ENCODE data around the gene MEF2C.

MEF2C gene

DNA sequence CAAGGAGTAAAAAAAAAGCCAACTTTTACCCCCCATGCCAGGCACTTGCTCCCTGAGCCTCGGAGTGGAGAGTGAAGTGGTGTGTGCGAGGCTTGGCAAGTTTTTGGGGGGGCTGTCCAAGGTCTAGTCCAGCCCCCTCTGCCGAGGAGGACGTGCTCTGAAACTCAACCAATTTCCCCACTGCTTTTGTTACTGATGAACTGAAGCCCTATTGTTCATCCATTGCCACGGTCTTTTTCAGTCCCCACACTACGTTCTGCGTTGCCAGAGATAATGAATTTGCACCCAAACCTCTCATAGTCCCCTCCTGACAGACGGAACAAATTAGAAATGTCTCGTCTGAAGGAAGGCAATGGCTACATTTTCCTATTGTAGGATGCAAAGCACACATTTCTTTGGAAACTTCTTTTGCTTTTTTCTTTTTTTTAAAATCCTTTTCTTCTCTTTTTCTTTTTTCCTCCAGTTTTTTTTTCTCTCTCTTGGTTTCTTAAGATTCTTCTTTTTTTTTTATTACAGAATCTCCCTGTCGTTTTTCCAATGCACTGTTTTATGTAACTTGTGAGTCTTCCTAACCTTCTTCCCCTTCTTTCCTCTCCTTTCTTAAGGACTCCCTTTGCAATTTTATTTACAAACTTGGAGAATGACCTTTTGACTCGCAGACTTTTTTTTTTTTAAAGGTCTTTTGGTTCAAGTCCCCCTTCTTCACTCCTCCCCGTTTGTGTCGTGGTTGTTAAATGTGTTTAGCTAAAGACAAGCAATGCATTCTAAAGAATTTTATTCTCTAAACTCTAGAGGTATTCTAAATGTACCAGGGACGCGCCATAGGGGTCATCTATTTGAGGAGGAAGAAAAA lies 209.5 kb downstream of the MEF2C start:
- no peak for DNase-seq (ENCODE audit: low read depth)

DNA sequence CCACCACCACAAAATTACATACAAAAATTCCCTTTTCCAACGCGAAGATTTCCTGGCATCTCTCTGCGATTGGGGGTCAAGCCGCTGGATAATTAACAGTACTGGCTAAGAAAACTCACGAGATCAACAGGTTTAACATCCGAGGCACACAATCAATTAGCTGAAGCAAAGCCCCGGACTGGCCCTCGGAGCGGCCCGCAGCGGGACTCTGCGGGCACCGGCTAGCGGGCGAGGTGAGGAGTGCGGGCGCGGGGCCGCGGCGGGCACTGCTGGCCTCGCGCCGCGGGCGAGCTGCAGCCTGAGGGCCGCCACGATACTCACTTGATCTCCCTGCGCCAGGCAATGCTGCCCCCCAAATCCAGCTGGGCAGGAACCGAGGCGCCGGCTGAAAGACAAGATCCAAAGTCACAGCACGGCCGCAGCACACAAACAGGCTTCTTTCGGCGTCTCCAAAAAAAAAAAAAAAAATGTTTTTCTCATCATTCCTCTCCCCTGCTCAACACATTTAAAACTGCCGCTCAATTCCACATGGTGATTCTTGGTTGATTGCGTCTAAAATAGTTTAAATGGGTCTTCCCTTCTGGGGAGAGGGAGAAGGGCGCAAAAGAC lies 210.2 kb downstream of the MEF2C start:
- DNase-seq (ENCODE audit: low read depth), result no peak

DNA sequence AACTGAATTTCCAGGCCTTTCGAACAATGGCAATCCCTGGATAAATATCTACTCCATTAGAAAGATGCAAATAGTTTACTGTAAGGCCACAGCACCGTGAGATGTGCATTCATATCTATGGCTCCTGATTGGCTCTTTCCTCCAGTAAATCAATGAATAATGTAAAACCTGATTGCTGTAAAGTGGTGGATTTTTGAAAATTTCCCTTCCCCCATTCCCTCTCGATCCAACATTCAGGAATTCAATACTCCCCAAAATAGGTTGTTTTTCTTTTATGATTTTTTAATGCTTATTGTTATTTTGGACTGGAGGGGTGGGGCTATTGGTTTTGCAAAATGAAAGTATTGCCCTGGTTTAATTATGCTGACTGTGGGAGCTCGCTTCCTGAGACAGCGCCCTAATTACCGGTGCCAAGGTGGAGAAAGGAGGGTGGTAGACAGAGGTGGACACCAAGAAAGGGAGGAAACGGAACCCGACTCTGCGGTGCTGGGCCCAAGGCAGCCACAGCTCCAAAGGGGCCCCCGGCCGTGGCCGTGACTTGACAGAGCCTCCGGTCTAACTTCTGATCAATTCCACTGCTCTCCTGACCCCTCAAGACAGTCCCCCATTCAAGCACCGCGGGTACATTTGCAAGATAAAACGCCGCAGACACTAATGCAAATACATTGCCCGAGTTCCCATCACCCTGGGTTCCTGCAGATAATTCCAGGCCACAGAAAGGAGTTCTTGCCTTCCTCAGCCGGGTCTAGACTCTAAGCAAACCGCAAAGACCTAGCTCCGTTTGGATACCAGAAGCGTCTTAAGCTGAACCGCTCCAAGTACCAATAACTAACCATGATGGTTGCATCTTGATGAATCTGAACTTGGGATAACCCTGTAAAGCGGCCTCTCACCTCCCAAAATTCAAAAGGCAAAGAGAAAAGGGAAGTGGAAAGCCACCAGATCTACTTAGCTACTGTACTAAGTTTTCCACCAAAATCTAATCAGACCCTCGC lies 211.2 kb downstream of the MEF2C start:
- no peak for DNase-seq (ENCODE audit: low read depth)

DNA sequence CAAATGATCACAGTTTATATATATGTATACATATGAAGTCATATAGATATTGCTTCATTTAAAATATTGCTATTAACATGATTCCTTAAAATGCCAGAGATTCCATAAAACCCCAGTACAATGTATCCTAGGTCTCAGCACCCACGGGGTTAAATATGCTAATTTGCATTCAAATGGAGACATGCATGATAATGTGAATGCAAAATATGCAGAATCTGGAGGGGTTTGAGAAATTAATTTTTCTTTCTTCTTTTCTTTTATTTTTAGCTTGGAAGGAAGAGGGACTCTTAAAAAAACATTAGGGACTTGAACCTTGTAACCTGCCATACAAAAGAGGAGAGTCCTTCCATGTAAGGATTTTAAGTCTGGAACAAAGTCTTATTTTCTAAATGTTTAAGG lies 211.9 kb downstream of the MEF2C start:
- DNase-seq (ENCODE audit: low read depth), result no peak

DNA sequence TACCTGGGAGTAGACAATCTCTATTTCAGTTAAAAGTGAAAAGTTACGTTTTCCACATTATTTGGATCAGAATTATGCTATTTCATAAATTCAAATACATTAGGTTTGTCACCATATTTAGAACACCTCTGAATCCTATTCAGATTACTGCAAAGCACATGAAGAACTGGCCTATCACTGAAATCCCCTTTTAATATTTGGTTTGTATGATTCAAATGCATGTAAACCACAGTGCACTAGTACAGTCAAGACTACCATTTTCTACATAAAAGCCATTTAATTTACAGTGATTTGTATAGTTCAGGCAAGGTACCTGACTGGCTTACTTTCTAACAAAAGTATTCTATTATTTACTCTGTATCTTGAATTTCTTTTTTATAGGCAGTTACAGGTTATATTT lies 212.5 kb downstream of the MEF2C start:
- no peak for DNase-seq (ENCODE audit: low read depth)

DNA sequence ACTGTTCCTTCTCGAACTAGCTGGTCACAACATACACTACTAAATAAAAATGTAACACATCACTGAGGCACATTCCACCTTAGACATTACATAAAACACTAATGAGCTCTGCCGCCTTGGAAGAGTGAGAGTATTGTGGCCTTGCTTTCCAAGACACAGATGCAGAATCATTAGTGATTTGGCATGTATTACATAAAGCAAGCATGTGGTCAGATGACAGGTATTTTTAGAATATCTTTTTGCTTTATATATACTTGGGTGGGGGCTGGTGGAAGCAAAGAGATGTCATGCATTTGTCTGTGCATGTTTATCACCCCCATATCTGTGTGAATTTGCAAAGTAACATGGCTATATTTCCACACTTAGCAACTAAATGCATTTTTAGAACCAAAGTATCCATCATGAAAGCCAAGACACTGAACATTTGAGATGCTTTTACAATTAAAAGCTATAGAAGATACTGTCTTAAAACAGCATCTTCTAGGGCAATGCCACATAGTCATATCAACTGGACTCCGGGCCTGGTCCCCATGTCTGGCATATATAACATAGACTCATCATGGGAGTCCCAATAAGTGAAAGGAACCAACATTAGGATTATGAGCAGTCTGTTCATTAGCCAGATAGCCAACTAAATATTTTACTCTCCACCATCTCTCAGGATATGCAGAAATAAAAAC lies 213.5 kb downstream of the MEF2C start:
- no peak for DNase-seq (ENCODE audit: low read depth)

DNA sequence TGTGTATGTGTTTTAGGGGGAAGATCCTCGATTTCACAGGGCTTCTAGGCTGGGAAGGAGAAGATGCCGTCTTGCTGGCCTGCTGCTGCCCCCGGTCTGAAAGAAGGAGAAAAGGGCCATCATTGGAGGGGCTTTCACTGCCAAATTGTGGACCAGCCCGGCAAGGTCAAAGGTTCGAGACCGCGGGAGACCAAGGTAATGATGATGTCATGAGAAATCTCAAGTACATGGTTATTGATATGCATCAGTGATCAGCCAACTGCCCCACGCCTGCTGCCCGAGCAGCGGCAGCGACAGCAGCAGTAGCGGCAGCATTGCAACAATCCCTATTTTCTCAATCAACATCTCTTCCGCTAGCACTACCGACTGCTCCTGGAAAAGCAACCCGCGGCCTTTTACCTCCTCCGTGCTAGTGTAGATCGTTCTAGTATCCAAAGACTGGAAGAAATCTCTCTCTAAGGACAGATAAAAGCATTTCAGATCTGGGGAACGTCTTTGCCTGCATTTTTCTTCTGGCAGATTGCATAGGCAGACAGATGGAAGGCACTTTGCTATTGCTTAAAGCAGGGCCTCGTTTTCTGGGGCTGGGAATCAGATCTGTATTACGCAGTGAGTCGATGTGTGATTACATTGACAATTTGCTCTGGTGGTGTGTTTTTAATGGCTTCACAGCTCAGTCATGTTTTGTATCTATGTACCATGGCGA lies 215.3 kb downstream of the MEF2C start:
- no peak for DNase-seq (ENCODE audit: low read depth)
